Mesenchymal stem cell (in vitro differentiated cells and primary cell): ENCODE data around the gene NUP62CL.

Source experiments
- DNase-seq: peaks from one replicate; pipeline ENCODE4 v3.0.0-alpha.2; 2013
- H2AFZ ChIP-seq: one replicate; pipeline ENCODE4 v1.6.1; 2013; ENCODE audit warnings: low read depth, mild to moderate bottlenecking, control low read depth, inconsistent platforms, low read length, moderate library complexity
- H2AK5ac ChIP-seq: 2 replicates; pipeline ENCODE4 v1.6.1; 2013; ENCODE audit warnings: low read length, moderate library complexity, mild to moderate bottlenecking, inconsistent platforms; ENCODE audit not compliant: severe bottlenecking
- H2BK120ac ChIP-seq: one replicate; pipeline ENCODE4 v1.6.1; 2013; ENCODE audit warnings: low read depth, mild to moderate bottlenecking, inconsistent platforms, low read length, moderate library complexity
- H2BK12ac ChIP-seq, 2 experiments: one replicate each; pipeline ENCODE4 v1.6.1; 2013; ENCODE audit warnings: inconsistent platforms in 2 of 2, low read length in 2 of 2, mild to moderate bottlenecking in 2 of 2, moderate library complexity in 2 of 2, control low read depth in 1 of 2
- H2BK15ac ChIP-seq: one replicate; pipeline ENCODE4 v1.6.1; 2013; ENCODE audit warnings: mild to moderate bottlenecking, low read depth, inconsistent platforms; ENCODE audit not compliant: poor library complexity, severe bottlenecking
- H2BK5ac ChIP-seq: 2 replicates; pipeline ENCODE4 v1.6.1; 2013; ENCODE audit warnings: low read depth, mild to moderate bottlenecking, low read length, control low read depth, inconsistent platforms; ENCODE audit not compliant: poor library complexity, severe bottlenecking
- H3K14ac ChIP-seq, 2 experiments: one replicate each; pipeline ENCODE4 v1.6.1; 2013; ENCODE audit warnings: inconsistent platforms in 2 of 2, low read length in 2 of 2, control low read depth in 1 of 2, mild to moderate bottlenecking in 1 of 2, moderate library complexity in 1 of 2
- H3K18ac ChIP-seq, 2 experiments: one replicate each; pipeline ENCODE4 v1.6.1; 2013; ENCODE audit warnings: inconsistent platforms in 2 of 2, low read length in 2 of 2, control low read depth in 1 of 2, low read depth in 1 of 2, mild to moderate bottlenecking in 1 of 2
- H3K23ac ChIP-seq, 2 experiments: one replicate each; pipeline ENCODE4 v1.6.1; 2013; ENCODE audit warnings: inconsistent platforms in 2 of 2, low read length in 2 of 2, mild to moderate bottlenecking in 2 of 2, moderate library complexity in 2 of 2, control low read depth in 1 of 2
- H3K27ac ChIP-seq: 2 replicates; pipeline ENCODE4 v1.5.1; 2013; ENCODE audit warnings: mild to moderate bottlenecking, moderate library complexity, low read length, control low read depth, inconsistent platforms; ENCODE audit not compliant: poor library complexity, severe bottlenecking
- H3K27me3 ChIP-seq, 2 experiments: 2 replicates each; pipeline versions ENCODE4 v1.6.1 to v1.7.0; 2013; ENCODE audit warnings: low read length in 2 of 2, mild to moderate bottlenecking in 2 of 2, moderate library complexity in 2 of 2, control low read depth in 1 of 2, inconsistent platforms in 1 of 2; ENCODE audit not compliant: control insufficient read depth in 1 of 2, insufficient read depth in 1 of 2
- H3K36me3 ChIP-seq, 2 experiments: 2 replicates each; pipeline versions ENCODE4 v1.6.1 to v1.7.0; 2013; ENCODE audit warnings: low read length in 2 of 2, control low read depth in 1 of 2, inconsistent platforms in 1 of 2, low read depth in 1 of 2, mild to moderate bottlenecking in 1 of 2; ENCODE audit not compliant: insufficient read depth in 2 of 2, control insufficient read depth in 1 of 2
- H3K4ac ChIP-seq, 2 experiments: one replicate each; pipeline ENCODE4 v1.6.1; 2013; ENCODE audit warnings: inconsistent platforms in 2 of 2, low read length in 2 of 2, mild to moderate bottlenecking in 2 of 2, moderate library complexity in 2 of 2, control low read depth in 1 of 2, low read depth in 1 of 2
- H3K4me1 ChIP-seq: 2 replicates; pipeline ENCODE4 v1.6.1; 2013; ENCODE audit warnings: low read depth, low read length, control low read depth; ENCODE audit not compliant: control insufficient read depth, insufficient read depth
- H3K4me2 ChIP-seq: 2 replicates; pipeline ENCODE4 v1.6.1; 2013; ENCODE audit warnings: low read length, mild to moderate bottlenecking, inconsistent platforms; ENCODE audit not compliant: poor library complexity, severe bottlenecking
- H3K4me3 ChIP-seq, 2 experiments: 2 replicates each; pipeline versions ENCODE4 v1.5.1 to v1.7.0; 2013; ENCODE audit warnings: low read length in 2 of 2, mild to moderate bottlenecking in 2 of 2, control low read depth in 1 of 2, low read depth in 1 of 2; ENCODE audit not compliant: insufficient read depth in 1 of 2
- H3K79me1 ChIP-seq: replicated peaks from 2 replicates; pipeline ENCODE4 v1.6.1; 2013; ENCODE audit warnings: mild to moderate bottlenecking, control low read depth, low read length, inconsistent platforms; ENCODE audit not compliant: poor library complexity, severe bottlenecking
- H3K9ac ChIP-seq: 2 replicates; pipeline ENCODE4 v1.7.0; 2013; ENCODE audit warnings: mild to moderate bottlenecking, low read length, moderate library complexity
- H3K9me3 ChIP-seq: 2 replicates; pipeline ENCODE4 v1.7.0; 2013; ENCODE audit warnings: mild to moderate bottlenecking, low read length; ENCODE audit not compliant: control insufficient read depth
- H4K8ac ChIP-seq: one replicate; pipeline ENCODE4 v1.6.1; 2013; ENCODE audit warnings: inconsistent platforms, mild to moderate bottlenecking, low read length, moderate library complexity
- H4K91ac ChIP-seq: one replicate; pipeline ENCODE4 v1.6.1; 2013; ENCODE audit warnings: mild to moderate bottlenecking, low read length, inconsistent platforms
- WGBS: methylation state at CpG from one replicate; pipeline ENCODE4 v1.1.7; 2013; ENCODE audit warnings: mixed read lengths; 5-methylcytosine and 5-hydroxymethylcytosine counted together

The NUP62CL gene

DNA sequence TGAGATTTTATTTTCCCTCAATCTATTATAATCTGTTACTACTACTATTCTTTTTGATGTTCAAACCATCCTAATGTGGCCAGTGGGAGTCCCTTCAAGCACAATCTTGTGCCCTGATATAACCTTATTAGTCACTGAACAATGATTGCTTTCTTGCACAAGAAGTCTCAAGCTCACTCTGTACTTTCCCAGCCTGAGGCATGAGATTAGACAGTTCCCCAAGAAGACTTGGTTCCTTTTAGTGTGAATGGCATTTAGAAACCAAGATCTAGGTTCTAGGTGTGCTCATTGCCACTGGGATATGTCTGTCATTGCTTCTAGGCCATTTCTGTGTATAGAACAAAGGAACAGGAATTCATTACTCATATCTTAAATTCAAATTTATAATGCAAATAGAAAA, 59.6 kb downstream of the NUP62CL start:
- no peak overlapping the region for H3K27ac ChIP-seq
- H2BK15ac ChIP-seq, result no peak overlapping the region
- no peaks in the 10 kb centered on the region for H3K4me1 ChIP-seq
- H2BK120ac ChIP-seq, result no peak overlapping the region
- H3K4me3 ChIP-seq, result no peak overlapping the region
- no peaks in the 10 kb centered on the region for H3K36me3 ChIP-seq
- H2BK12ac ChIP-seq, result no peak overlapping the region
- H2AFZ ChIP-seq, result no peak overlapping the region
- H3K14ac ChIP-seq, result no peak overlapping the region
- H3K79me1 ChIP-seq, result no peaks in the 10 kb centered on the region
- no peak overlapping the region for H3K4ac ChIP-seq
- H4K8ac ChIP-seq, result no peak overlapping the region
- H2AK5ac ChIP-seq, result no peak overlapping the region
- H3K9ac ChIP-seq, result no peak overlapping the region
- H3K9me3 ChIP-seq, result no peaks in the 10 kb centered on the region
- H3K23ac ChIP-seq, result no peak overlapping the region
- DNase-seq, result peak; percentile 38
- no peak overlapping the region for H3K4me2 ChIP-seq
- peaks cover 0 to 14% of the 10 kb centered on the region in 2 experiments for H3K27me3 ChIP-seq
- no peak overlapping the region for H3K18ac ChIP-seq
- H4K91ac ChIP-seq, result no peak overlapping the region
- no peak overlapping the region for H2BK5ac ChIP-seq

DNA sequence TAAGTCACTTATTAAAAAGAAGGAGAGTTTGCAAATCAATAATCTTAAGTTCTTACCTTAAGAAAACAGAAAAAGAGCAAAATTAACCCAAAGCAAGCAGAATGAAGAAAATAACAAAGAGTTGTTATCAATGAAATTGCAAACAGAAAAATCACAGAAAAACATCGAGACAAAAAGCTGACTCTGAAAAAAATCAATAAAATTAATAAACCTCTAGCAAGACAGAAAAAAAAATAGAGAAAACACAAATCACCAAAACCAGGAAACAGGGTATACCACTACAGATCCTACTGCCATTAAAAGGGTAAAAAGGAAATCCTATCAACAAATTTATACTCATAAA, 70.3 kb downstream of the NUP62CL start:
- no peaks in the 10 kb centered on the region for H3K4me1 ChIP-seq
- no peak overlapping the region for H3K23ac ChIP-seq
- H3K4me3 ChIP-seq, result no peak overlapping the region
- no peak overlapping the region for H4K91ac ChIP-seq
- no peak overlapping the region for H3K9ac ChIP-seq
- H3K18ac ChIP-seq, result no peak overlapping the region
- H2BK120ac ChIP-seq, result no peak overlapping the region
- H2BK5ac ChIP-seq, result no peak overlapping the region
- no peak overlapping the region for H3K4me2 ChIP-seq
- no peaks in the 10 kb centered on the region for H3K36me3 ChIP-seq
- no peak overlapping the region for H2AK5ac ChIP-seq
- peaks cover 0 to 11% of the 10 kb centered on the region in 2 experiments for H3K27me3 ChIP-seq
- H2AFZ ChIP-seq, result no peak overlapping the region
- DNase-seq, result no peak
- H3K27ac ChIP-seq, result no peak overlapping the region
- 95% methylated on average over 1 of the region's 1 CpG for WGBS
- H3K79me1 ChIP-seq, result no peaks in the 10 kb centered on the region
- H2BK15ac ChIP-seq, result no peak overlapping the region
- H3K14ac ChIP-seq, result no peak overlapping the region
- no peak overlapping the region for H2BK12ac ChIP-seq
- no peaks in the 10 kb centered on the region for H3K9me3 ChIP-seq
- H3K4ac ChIP-seq, result no peak overlapping the region
- H4K8ac ChIP-seq, result no peak overlapping the region

DNA sequence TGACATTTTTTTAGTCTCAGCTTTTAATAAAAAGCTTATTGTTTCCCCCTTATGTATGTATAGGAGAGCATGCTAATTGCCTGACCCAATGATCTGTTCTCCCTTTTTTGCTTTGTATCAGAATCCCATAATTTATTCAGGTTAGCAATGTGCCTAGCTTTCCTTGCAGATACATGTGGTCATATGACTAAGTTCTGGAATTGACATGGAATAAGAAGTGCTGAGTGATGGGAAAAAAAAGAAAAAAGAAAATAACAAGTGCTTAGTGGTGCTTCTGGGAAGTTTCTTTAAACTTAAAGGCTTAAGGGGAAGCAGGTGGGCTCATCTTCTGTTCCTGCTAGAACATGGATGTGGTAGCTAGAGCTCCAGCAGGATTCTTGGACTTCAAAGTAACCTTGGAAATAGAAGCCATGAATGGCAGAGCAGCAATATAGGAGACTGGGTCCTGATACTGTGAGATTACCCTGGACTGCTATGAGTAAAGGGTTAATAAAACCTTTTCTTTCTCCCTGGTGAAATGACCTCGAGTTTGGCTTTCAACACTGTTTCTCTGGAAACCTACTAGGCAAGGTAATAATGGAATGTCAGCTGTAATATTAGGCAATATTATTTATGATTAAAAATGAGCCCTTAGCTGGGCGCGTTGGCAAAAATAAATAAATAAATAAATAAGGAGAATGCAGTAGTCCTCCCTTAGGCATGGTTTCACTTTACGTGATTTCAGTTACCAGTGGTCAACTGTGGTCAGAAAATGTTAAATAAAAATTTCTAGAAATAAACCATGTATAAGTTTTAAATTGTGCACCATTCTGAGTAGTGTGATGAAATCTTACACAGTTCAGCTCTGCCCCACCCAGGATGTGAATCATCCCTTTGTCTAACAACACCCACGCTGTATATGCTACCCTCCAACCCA, 70.9 kb downstream of the NUP62CL start:
- H2BK5ac ChIP-seq, result no peak overlapping the region
- H3K4me2 ChIP-seq, result no peak overlapping the region
- H3K4me1 ChIP-seq, result no peaks in the 10 kb centered on the region
- H2AK5ac ChIP-seq, result no peak overlapping the region
- H3K79me1 ChIP-seq, result no peaks in the 10 kb centered on the region
- no peaks in the 10 kb centered on the region for H3K9me3 ChIP-seq
- H3K27ac ChIP-seq, result no peak overlapping the region
- H3K9ac ChIP-seq, result no peak overlapping the region
- H4K91ac ChIP-seq, result no peak overlapping the region
- H2BK120ac ChIP-seq, result no peak overlapping the region
- no peak overlapping the region for H4K8ac ChIP-seq
- no peak overlapping the region for H2AFZ ChIP-seq
- no peak overlapping the region for H3K23ac ChIP-seq
- H3K4ac ChIP-seq, result no peak overlapping the region
- peak; percentile 17 for DNase-seq
- peaks cover 0 to 9% of the 10 kb centered on the region in 2 experiments for H3K27me3 ChIP-seq
- no peak overlapping the region for H2BK12ac ChIP-seq
- no peak overlapping the region for H3K18ac ChIP-seq
- H2BK15ac ChIP-seq, result no peak overlapping the region
- no peak overlapping the region for H3K4me3 ChIP-seq
- H3K14ac ChIP-seq, result no peak overlapping the region
- WGBS, result 43% methylated on average over 1 of the region's 5 CpGs
- no peaks in the 10 kb centered on the region for H3K36me3 ChIP-seq

DNA sequence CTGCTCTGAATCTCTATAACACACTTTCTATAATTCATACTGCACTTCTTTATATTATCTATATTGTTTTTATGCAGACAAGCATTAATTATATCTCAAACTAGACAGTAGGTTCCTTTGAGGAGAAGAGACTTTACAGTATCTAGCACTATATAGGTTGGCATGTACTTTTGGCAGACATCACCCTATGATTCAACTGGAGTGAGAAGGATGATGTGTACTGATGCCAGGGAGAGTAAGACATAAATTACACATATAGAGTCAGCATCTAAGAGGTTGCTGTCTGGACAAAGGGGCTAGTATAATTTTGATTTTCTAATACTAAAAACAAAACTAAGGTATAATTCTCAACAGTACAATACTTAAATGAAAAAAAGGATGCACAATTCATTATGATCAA, 82.5 kb downstream of the NUP62CL start:
- no peak overlapping the region for H3K4me3 ChIP-seq
- no peak overlapping the region for H3K9ac ChIP-seq
- H3K4me1 ChIP-seq, result no peaks in the 10 kb centered on the region
- no peak overlapping the region for H3K23ac ChIP-seq
- H2BK120ac ChIP-seq, result no peak overlapping the region
- no peak overlapping the region for H3K18ac ChIP-seq
- H2BK12ac ChIP-seq, result no peak overlapping the region
- H4K8ac ChIP-seq, result no peak overlapping the region
- H2AK5ac ChIP-seq, result no peak overlapping the region
- peaks cover 0 to 7% of the 10 kb centered on the region in 2 experiments for H3K27me3 ChIP-seq
- no peak overlapping the region for H3K4ac ChIP-seq
- no peaks in the 10 kb centered on the region for H3K79me1 ChIP-seq
- no peak overlapping the region for H2AFZ ChIP-seq
- H4K91ac ChIP-seq, result no peak overlapping the region
- no peak overlapping the region for H3K4me2 ChIP-seq
- H2BK5ac ChIP-seq, result no peak overlapping the region
- H3K9me3 ChIP-seq, result no peaks in the 10 kb centered on the region
- no peak overlapping the region for H3K14ac ChIP-seq
- no peaks in the 10 kb centered on the region for H3K36me3 ChIP-seq
- H3K27ac ChIP-seq, result no peak overlapping the region
- no peak for DNase-seq
- no peak overlapping the region for H2BK15ac ChIP-seq
